ENCODE results near the gene KCNE3.

Gene KCNE3

GRCh38 chr11:74466916-74467885, at the start of gene KCNE3:
KCNE3 (minus strand) TSS chr11:74467549; CDS start chr11:74457563, 9,986 bp downstream.
- DNase-seq (ENCODE audit: low read depth, low spot score): no peak

- no peak for DNase-seq (ENCODE audit: low read depth, low spot score)
Measured at GRCh38 chr11:74507582-74507981, 40.2 kb upstream of the KCNE3 start.

DNA sequence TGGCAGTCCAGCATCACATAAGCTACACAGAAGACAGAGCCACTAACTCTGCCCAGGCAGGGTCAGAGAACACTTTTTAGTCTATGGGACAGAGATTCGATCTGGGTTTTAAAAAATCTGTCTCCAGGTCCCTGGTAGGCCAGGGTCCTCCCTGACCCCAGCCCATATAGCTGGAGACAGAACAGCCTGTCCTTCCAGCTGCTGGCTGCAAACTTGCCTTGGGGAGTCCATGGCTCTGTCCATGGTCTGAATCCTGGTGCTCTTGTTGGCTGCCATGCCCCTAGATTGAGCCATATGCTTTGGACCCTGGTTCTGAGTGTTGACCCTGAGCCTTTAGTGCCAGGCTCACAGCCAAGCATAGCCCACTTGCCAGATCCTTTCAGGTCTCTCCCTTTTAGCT, 39.5 kb upstream of the KCNE3 start:
- no peak for DNase-seq (ENCODE audit: low read depth, low spot score)

DNA sequence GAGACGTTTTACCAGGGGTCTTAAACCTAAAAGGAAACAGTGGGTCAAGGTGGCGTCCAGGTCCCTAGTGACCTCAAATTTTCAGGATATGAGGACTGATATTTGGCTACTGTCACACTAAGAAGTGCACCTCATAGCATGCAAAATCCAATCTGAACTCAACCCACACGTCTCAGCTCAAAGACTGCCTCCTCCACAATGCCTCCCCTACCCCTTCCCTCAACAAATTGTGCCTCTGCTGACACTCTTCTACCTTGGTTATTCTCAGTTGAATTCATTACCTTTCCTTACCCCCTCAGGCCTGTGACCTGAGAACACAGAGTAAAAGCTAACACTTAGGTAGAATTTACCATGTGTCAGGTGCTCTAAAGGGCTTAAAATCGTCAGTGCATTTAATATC, 38.6 kb upstream of the KCNE3 start:
- no peak for DNase-seq (ENCODE audit: low read depth, low spot score)

DNA sequence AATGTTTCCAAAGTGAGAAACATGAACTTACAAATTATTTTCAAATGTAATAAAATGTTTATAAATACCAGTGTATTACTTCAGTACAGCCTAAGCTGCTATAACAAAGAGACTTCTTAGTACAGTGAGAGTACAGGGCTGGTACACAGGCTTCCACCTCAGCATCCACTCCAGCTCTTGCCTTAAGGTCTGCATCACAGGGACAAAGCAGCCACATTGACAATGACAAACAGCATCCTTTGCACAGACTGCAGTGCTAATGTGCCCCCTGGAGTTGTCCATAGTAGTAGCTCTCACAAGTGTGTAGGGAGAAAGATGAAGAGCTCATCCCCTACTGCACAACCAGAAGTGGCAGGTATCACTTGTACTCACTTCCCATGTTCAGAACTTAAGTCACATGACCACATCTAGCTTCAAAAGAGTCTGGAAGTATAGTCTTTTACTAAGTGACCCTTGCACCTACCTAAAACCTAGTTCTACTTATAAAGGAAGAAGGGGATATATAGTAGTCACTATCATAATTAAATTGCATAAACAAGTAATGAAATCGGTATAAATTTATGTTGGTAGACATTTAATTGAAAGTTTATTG, 36.8 kb upstream of the KCNE3 start:
- DNase-seq (ENCODE audit: low read depth, low spot score): no peak

- no peak for DNase-seq (ENCODE audit: low read depth, low spot score)
Measured at GRCh38 chr11:74494916-74495315, 27.6 kb upstream of the KCNE3 start.

GRCh38 chr11:74493791-74494630, 26.7 kb upstream of the KCNE3 start:
- DNase-seq (ENCODE audit: low read depth, low spot score): no peak

DNA sequence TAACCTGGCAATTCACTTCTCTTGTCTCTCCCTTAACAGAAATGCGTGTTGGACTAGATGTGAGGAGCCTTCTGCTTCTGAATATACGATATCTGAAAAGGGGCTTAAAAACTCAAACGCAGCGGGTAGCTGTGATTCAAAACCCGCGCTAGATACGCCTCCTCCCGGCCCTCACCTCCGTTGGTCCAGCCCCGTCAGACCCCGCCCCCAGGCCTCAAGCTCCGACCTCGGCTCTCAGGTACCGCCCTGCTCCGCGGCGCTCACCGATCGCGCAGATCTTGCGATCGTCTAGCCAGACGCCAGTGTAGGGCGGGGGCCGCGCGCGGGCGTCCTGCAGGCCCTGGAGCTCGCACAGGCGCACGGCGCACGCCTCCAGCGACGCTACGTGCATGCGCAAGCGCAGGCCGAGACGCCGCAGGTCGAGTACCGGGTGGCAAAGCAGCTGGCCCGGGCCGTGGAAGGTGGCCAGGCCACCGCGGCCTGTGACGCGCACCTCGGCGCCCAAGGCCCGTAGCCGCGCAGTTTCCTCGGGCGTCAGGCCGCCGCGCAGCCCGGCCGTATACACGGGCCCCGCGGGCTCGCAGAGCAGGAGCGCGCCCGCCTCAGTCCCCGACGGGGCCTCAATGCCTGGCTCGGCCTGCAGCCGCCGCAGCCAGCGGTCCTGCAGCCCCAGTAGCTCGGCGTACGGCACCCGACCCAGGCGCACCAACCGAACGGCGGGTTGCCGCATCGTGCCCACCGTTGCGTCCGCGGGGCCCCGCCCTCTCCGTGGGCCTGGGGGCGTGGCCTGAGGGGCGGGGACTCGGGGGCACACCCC, 25.8 kb upstream of the KCNE3 start, which contains the start of gene LIPT2:
Gene LIPT2, minus strand, starts transcription at position 751 of the 817 bp plus-strand sequence. Its CDS starts 21 bp downstream, at position 730.
- peak; percentile 91 for DNase-seq (ENCODE audit: low read depth, low spot score)

DNA sequence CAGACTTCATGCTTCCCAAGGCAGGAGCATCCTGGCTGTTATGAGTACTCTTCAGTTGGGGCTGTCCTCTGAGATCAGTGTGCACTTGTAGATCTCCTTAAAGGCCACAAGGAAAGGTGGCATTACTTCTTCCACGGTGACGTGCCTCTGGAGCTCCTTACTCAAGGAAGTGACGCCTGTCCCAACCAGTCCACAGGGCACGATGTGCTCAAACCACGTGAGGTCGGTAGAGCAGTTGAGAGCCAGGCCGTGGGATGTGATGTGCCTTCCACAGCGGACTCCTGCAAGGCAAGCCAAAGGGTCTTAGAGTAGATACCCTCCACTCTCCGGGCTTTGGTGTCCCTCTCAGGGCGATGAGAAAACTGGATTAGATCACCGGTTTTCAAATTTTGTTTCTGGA, 24.7 kb upstream of the KCNE3 start:
- no peak for DNase-seq (ENCODE audit: low read depth, low spot score)

- DNase-seq (ENCODE audit: low read depth, low spot score): no peak
Measured at GRCh38 chr11:74490941-74491340, 23.6 kb upstream of the KCNE3 start.

DNA sequence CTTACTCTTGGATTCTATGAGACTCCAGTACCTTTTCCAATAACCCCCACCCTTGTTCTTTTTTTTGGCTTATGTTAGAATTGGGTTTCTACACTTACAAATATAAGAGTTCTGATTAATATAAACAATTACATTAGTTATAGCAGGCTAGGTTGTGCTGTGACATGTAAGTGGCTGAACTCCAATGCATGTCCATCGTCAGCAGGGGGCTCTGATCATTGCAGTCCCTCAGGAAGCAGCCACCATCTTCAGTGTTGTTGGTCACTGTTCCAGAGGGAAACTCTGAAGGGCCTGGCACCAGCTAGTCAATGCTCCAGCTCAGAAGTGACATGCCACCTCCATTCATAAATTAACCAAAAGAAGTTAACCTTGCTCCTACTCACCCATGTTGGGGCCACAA, 20.5 kb upstream of the KCNE3 start:
- DNase-seq (ENCODE audit: low read depth, low spot score): no peak

- DNase-seq (ENCODE audit: low read depth, low spot score): no peak
Measured at GRCh38 chr11:74485868-74486267, 18.5 kb upstream of the KCNE3 start.

DNA sequence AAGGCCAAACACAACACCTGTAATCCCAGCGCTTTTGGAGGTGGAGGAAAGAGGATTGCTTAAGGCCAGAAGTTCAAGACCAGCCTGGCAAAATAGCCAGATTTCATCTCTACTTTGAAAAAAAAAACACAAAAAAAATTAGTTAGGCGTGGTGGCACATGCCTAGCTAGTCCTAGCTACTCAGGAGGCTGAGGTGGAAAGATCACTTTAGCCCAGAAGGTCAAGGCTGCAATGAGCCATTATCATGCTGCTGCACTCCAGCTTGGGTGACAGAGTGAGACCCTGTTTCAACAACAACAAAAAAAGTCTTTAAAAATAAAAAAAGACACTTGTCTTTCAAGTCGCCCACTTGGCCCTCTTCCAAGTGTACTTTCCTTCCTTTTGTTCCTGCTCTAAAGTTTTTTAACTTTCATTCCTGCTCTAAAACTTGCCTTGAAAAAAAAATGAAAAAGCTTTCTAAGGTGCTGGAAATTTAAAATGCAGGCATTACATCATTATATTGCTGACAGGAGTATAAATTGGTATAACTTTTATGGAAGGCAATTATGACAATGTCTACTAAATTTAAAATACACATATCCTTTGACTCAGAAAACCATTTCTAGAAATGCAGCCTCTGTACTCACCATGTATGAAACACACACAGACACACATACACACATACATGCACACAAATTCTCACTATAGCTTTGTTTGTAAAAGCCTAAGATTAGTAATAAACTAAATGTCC, 13.5 kb upstream of the KCNE3 start:
- no peak for DNase-seq (ENCODE audit: low read depth, low spot score)

- DNase-seq (ENCODE audit: low read depth, low spot score): no peak
Measured at GRCh38 chr11:74479732-74480123, 12.4 kb upstream of the KCNE3 start.

DNA sequence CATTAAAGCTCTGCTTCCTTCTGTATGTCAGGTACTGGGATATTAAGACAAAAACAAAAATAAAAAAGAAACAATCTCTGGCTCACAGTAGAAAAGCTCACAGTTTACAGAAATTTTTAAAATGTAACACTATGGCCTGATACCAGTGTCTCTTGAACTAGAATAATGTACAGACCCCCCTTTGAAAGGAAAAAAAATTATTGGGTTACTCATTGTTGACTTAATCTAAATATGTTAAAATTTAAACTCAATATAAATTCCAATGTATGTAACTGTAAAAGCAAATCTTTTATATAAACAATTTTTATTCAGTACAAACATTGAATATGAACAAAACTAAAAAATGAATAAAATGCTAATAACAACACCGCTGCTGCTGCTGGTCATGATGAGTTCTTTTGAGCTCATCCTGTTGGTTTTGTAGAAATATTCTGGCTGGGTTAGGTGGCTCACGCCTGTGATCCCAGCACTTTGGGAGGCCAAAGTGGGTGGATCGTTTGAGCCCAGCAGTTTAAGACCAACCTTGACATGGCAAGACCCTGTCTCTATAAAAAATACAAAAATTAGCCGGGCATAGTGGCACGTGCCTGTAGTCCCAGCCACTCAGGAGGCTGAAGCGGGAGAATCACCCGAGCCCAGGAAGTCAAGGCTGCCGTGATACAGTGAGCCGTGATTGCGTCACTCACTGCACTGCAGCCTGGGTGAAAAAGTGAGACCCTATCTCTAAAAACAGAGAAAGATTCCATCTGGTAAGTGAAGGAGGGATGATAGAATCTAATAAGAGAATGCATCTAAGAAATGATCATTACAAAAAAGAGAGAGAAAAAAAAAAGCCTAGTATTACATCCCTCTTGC, 11.8 kb upstream of the KCNE3 start:
- no peak for DNase-seq (ENCODE audit: low read depth, low spot score)

DNA sequence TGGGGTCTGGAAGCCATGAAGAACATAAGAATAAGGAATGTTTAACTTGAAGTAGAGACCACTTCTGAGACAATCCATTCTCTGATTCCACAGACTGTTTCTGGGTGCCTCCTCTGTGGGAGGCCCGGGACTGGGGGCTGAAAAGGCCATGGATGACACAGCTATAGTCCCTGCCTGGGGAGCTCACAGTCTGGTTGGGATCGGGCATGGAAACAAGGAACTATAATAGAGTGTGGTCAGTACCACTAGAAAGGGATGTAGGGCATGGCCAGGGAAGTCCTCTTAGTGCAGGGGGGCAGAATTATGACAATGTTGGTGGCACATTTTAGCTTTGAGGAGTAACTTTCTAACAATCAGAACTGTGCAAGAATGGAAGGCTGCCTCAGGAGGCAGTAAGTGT, 9.2 kb upstream of the KCNE3 start:
- no peak for DNase-seq (ENCODE audit: low read depth, low spot score)

DNA sequence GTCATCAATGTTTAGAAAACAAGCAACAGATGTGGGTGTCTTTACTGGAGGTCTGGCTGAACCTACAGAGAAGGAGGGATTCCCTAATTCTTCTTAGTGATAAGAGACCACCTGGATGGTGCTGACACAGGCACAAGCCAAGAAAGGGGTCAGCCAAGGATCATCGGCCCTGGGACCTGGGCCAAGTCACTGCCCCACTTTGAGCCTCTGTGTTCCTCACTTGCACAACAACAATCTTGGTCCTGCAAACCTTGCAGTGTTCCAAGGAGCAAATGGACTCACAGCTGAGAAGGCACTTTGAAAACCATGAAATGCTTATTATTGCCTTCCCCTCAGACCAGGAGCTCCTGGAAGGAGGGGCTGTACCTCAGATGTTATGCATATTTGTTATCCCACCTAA, 7.0 kb upstream of the KCNE3 start:
- no peak for DNase-seq (ENCODE audit: low read depth, low spot score)

GRCh38 chr11:74473382-74474173, 6.2 kb upstream of the KCNE3 start:
- no peak for DNase-seq (ENCODE audit: low read depth, low spot score)

Measured in activated CD4-positive, CD25-positive, alpha-beta regulatory T cell treated with anti-CD3 and anti-CD28 coated beads, Interleukin-2, amount 50 U/mL, for 16 hours (primary cell).